Body of pancreas (tissue), 4 donors: ENCODE data around the gene RSPO1. TPM values are rescaled to one million over a fixed set of nuclear protein-coding genes. Genes with fewer than 3 reads are reported as not detected.

ENCODE experiments used
- ATAC-seq: fragments of 150-250 bp; one replicate; pipeline ENCODE4 v1.9.1; 2016
- DNase-seq, 4 donors: peaks; one replicate each; pipeline ENCODE4 v3.0.0-alpha.2; 2019
- H3K27ac ChIP-seq, 4 donors: fragments of 200-600 bp; sonication (generic); 1 replicate in 3 of 4; 2 replicates in 1 of 4; pipeline versions ENCODE4 v1.5.1 to v1.6.1; 2016 to 2019; ENCODE audit warnings: mild to moderate bottlenecking in 1 of 4, mixed read lengths in 1 of 4, moderate library complexity in 1 of 4
- H3K27me3 ChIP-seq, 2 donors: fragments of 200-600 bp; sonication (generic); one replicate each; pipeline ENCODE4 v1.6.0; 2016; ENCODE audit warnings: mild to moderate bottlenecking in 1 of 2
- H3K36me3 ChIP-seq, 2 donors: fragments of 200-600 bp; sonication (generic); replicated peaks in 1 of 2; 2 replicates each; pipeline ENCODE4 v1.5.1; 2016; ENCODE audit warnings: low read depth in 2 of 2; ENCODE audit not compliant: insufficient read depth in 1 of 2
- H3K4me1 ChIP-seq: fragments of 200-600 bp; sonication (generic); one replicate; pipeline ENCODE4 v1.6.0; 2016
- H3K4me3 ChIP-seq, 2 donors: fragments of 200-600 bp; sonication (generic); 1 replicate in 1 of 2; 2 replicates in 1 of 2; pipeline ENCODE4 v1.5.1; 2016 to 2019
- H3K9me3 ChIP-seq, 3 donors: fragments of 200-600 bp; sonication (generic); 1 replicate in 2 of 3; 2 replicates in 1 of 3; pipeline ENCODE4 v1.5.1; 2016
- CTCF ChIP-seq, 7 experiments: fragments of 450-650 bp in 4 of 7; fragments of 200-600 bp in 3 of 7; sonication (generic) in 3 of 7; IDR thresholded peaks; one replicate each; pipeline ENCODE4 v1.5.1; 2016 to 2019; ENCODE audit warnings: antibody characterized with exemption in 7 of 7
- POLR2A ChIP-seq, 3 donors: fragments of 450-650 bp; IDR thresholded peaks; one replicate each; pipeline ENCODE4 v1.6.1; 2016; ENCODE audit warnings: antibody characterized with exemption in 3 of 3, mild to moderate bottlenecking in 2 of 3
- WGBS, 2 donors: methylation state at CpG; one replicate each; pipeline ENCODE4 v1.1.5; 2017; 5-methylcytosine and 5-hydroxymethylcytosine counted together
- intact Hi-C: fragments of 100-400 bp; cut with DNase I; formaldehyde crosslinking; loops from one replicate; pipeline ENCODE4 v1.15.1; 2023
- total RNA-seq, 2 donors: library from RNA; depleted of rRNA; stranded (reverse); fragments of >200 nt; gene quantifications; one replicate each; pipeline ENCODE4 v1.1.0, GENCODE V29; 2016

RSPO1 gene
- total RNA-seq, 2 donors from 2014 or later, result 0.66 to 1.0 TPM

DNA sequence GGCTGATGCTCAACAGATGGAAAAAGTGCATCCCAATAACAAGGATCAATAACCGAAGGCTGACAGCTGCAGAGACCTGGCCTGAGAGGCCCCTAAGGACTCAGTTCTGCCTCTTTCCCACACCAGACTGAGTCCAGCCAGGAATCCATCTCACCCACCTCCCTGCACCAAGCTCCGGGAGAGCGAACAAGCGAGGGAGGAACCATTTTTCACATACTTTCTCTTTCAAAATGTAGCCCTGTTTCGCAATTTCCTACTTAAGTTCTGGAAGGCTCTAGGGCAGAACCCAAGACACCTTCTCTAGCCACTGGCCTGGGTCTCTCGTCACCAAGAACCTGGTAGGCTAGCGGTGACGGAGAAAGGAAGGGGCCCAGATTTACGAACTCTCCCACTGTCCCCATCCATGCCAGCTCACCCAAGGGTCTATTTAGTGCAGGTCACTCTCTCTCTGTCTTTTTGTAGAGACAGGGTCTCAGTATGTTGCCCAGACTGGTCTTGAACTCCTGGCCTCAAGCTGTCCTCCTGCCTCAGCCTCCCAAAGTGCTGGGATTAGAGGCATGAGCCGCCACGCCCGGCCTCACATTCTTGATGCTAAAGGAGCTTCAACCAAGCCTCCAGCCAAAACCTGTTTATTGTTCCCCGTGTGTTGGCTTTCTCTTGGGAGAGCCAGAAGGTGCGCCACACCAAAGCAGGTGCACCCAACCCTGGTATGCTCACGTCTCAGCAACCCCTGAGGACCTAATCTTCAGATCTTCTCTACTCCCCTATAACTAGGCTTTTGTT, 28.0 kb downstream of the RSPO1 start:
- H3K27me3 ChIP-seq, result peaks cover 0 to 7% of the 10 kb centered on the region in 2 donors
- no peak for DNase-seq
- no peak for ATAC-seq

GRCh38 chr1:37605806-37606474, 28.8 kb downstream of the RSPO1 start:
- peaks cover 0 to 7% of the 10 kb centered on the region in 2 donors for H3K27me3 ChIP-seq
- DNase-seq (no peak), ATAC-seq (no peak)
- 70 to 77% methylated on average over 8 to 9 of the region's 9 CpGs for WGBS, 2 donors
- no peak overlapping the region for H3K27ac ChIP-seq
- peaks cover 6% of the 10 kb centered on the region for H3K4me1 ChIP-seq
- intact Hi-C loops, result no loop called here
- no peaks in the 10 kb centered on the region for H3K9me3 ChIP-seq
- no peak for TF ChIP-seq CTCF (IDR thresholded peaks at IDR 0.05)
- TF ChIP-seq POLR2A (IDR thresholded peaks at IDR 0.05), result no peak
- no peak overlapping the region for H3K4me3 ChIP-seq
- no peaks in the 10 kb centered on the region for H3K36me3 ChIP-seq

More for the DNA sequence above, 28.0 kb downstream of the RSPO1 start:
- WGBS, 2 donors, result 71 to 73% methylated on average over 13 to 15 of the region's 15 CpGs
- intact Hi-C loops, result no loop called here
- Histone ChIP-seq H3K36me3 (no peaks in the 10 kb centered on the region), H3K9me3 (no peaks in the 10 kb centered on the region), H3K4me1 (peaks cover 6% of the 10 kb centered on the region), H3K4me3 (no peak overlapping the region), H3K27ac (no peak overlapping the region)
- TF ChIP-seq POLR2A (IDR thresholded peaks at IDR 0.05) (no peak), CTCF (IDR thresholded peaks at IDR 0.05) (no peak)

GRCh38 chr1:37605061-37605650, 29.5 kb downstream of the RSPO1 start:
- TF ChIP-seq POLR2A (IDR thresholded peaks at IDR 0.05) (no peak), CTCF (IDR thresholded peaks at IDR 0.05) (no peak)
- no peak overlapping the region for H3K4me3 ChIP-seq
- no peaks in the 10 kb centered on the region for H3K9me3 ChIP-seq
- H3K4me1 ChIP-seq, result peaks cover 6% of the 10 kb centered on the region
- 48 to 52% methylated on average over 11 to 12 of the region's 12 CpGs for WGBS, 2 donors
- H3K27ac ChIP-seq, result no peak overlapping the region
- DNase-seq (no peak), ATAC-seq (no peak)
- intact Hi-C loops, result no loop called here
- H3K27me3 ChIP-seq, result peaks cover 0 to 7% of the 10 kb centered on the region in 2 donors
- H3K36me3 ChIP-seq, result no peaks in the 10 kb centered on the region

- TF ChIP-seq POLR2A (IDR thresholded peaks at IDR 0.05), result no peak
- peak; percentile 27 to 59 (median 49) for TF ChIP-seq CTCF (IDR thresholded peaks at IDR 0.05)
- Histone ChIP-seq H3K27ac (no peak overlapping the region), H3K36me3 (no peaks in the 10 kb centered on the region), H3K9me3 (no peaks in the 10 kb centered on the region), H3K27me3 (peaks cover 0 to 7% of the 10 kb centered on the region in 2 donors), H3K4me3 (no peak overlapping the region), H3K4me1 (peaks cover 6% of the 10 kb centered on the region)
- no peak for ATAC-seq
- 15 to 16% methylated on average over 7 to 8 of the region's 8 CpGs for WGBS, 2 donors
- intact Hi-C loops, result no loop called here
- DNase-seq, result peak; percentile 19 to 35 (median 30)
These were observed 31.7 kb downstream of the RSPO1 start for GRCh38 chr1:37602750-37603694.
